Measurements from ENCODE around the gene SPON1.
"Not testable (repeated sequence)": the region's sequence is repeated elsewhere in the genome, so short reads cannot be mapped to it uniquely, and the experiment has no call there.

The SPON1 gene

DNA sequence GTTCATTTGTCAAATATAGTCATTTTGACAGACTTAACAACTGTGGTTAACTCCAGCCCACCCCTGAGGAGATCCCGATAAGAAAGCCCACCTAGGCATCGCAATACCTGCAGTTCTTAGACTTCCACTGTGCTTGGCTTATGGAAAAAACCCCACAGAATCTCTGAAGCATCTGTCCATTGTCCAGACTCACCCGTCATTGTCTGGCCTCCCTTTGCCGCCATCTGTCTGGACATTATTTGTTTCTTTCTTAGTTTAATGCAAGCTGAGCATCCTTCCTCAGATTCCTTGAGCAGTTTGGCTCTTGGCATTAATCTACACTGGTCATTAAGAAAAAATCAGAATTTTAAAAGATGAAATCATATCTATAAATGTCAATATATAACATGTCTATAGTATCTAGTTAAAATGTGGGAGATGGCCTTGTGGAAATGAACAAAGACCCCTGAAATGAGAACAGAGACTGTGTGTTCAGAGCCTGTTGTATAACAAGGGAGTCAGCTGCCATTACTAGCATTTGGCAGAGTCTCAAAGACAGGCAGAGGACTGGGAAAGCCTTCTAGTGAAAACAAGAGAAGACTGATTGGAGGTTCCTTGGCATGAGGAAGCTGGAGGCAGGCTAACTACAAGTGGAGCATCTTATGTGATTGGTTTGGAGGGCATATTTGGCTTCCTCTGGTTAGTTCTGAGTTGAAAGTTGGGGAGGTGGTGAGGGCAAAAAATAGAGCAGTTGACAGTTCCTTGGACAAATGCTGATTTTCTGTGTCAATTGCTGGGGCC lies 80.4 kb downstream of the SPON1 start:
- DNase-seq = no peak

DNA sequence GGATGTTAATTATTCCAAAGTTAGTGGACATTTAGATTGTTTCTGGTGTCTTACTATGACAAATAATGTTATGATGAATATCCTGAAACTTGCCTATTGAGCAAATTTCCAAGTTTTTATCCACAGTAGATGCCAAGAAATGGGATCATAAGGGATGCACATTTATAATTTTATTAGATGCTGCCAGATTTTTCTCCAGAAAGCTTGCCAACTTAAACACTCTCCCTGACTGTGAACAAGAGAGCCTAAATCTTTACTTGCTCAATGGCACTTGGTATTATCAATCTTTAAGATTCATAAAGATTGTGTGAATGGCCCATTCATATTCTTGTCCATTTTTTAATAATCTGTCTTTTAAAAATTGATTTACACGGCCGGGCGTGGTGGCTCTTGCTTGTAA lies 82.4 kb downstream of the SPON1 start:
- DNase-seq = no peak

DNA sequence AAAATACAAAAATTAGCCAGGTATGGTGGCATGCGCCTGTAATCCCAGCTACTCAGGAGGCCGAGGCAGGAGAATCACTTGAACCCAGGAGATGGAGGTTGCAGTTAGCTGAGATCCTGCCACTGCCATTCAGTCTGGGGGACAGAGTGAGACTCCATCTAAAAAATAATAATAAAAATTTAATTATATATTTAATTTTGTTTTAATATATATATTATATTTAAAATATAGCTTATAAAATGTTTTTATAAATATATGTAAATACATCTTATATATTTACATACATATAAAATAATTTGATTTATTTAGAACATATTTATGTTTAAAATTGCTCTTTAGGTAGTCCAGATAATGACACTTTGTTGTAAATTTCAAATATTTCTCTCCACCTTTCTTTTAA lies 82.9 kb downstream of the SPON1 start:
- no peak for DNase-seq

DNA sequence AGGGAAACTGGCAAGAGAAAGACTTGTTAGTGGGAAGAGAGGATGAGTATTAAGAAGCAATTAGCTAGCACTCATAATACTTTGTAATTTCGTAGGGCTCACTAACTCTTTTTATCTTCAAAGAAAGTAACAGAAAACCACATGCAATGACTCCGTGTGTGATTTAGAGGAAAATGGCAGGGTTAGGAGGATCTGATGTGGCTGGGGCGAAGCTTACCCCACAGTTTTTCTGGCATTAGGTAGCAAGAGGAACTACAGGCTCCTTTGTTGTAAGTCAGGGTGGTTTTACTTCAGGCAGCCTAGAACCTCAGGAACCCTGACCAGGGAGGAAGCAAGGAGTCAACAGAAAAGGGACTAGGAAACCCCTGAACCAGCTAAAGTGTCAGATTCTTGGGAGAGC lies 89.7 kb downstream of the SPON1 start:
- no peak for DNase-seq

DNA sequence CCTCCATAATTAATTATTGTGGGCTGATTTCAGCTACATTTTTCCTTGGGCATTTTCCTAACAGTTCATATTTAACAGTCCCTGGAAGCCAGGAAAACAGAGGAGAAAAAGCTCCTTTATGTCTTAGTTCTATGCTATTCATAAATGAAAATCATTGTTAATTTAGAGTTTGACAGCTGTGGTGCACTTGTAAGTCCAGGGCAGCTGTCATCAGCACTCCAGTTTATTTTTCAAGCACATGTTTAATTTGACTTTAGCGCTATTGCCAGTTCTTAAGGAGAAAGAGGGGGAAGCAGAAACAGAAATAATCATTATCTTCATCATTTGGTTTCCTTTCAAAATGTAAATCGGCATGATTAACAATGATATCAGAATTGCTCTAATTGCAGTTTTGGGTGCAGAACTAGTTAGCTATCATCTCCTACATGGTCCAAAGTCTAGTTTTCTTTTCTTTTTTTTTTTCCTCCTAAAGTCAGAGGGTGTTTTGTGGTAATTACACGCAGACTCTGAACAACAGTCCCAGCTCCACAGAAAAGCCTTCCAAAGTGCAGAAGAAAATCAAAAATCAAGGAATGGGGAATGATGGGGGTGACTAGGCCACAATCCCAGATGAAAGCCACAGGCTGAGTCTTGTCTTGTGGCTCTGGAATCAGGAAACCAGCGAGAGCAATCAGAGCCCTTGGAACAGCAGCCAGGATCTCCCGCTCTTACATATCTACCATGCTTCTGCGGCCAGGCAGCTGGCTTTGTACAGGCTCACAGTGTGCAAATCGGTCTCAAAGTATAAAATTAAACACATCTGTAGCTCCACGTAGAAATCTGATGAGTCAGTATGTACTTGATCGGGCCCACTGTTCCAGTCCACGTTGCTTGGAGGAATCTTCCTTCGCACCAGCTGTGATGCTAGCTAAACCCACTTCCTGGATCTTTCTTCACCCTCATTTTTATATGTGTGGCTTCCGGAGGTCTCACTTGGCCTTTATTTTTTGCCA lies 91.9 kb downstream of the SPON1 start:
- no peak for DNase-seq

DNA sequence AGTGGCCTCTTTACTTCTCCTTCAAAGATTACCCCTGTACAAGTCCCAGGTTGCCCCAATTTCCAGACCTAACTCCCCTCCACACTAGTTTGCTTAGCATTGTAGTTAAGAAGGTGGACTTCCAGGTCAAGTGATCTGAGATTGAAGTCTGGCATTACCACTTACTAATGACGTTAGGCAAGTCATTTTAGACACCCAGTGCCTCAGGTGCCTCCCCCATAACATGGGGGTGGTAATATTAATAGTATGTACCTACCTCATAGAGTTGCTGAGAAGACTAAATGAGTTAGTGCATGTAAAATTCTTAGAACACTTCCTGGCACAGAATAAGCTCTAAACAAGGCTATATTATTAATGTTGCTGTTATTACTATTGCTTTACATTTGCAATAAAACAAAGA lies 93.4 kb downstream of the SPON1 start:
- no peak for DNase-seq

DNA sequence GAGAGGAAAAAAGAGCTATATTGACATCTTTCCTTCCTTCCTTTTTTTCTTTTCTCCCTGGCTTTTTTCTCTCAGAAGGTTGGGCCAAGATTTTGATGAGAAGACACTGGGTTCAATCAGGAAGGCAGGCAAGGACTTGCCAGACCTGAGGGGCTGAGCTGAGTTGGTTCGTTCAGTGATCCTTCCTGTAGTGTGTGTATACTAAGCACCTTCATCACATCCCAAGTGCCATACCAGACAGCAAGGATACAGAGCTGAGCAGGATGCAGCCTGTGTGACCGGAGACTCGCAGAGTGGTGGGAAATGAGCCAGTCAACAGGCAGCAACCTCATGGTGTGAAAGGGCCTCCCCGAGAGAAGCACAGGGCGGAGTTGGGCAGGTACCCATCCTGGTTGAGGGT lies 95.5 kb downstream of the SPON1 start:
- no peak for DNase-seq

DNA sequence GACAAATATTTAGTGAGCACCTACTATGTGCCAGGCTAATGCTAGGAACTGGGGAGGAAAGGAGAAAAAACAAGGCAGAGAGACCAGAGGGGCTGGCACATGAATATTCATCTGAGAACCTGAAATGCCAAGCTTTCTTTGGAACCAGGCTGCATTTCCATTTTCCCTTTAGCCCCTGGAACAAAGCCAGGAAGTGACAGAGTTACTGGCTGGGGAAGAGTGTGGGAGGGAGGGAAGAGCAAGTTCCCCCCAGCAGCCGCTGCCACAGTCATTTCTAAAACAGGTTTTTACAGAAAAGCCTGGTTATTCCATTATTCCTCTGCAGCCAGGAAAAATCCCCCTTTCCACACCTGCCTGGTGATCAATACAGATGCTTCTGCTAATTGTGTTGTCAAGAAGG lies 97.0 kb downstream of the SPON1 start:
- no peak for DNase-seq

DNA sequence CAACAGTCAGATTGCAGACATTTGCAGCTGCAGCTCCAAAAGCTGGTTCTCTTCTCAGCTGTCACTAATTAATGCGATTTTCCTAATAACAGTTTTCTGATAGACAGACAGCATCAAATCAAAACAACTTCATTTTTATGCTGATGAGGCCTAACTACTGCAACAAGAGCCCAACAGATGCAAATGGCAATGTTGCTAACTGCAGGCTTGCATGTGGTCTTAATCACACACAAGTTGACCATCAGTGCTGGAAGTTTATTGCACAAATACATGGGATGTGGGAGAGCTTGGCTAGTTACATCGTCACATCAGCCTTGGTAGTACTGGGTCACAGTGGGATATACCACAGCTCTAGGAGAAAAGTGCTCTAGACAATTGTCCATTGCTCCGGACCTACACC lies 99.2 kb downstream of the SPON1 start:
- no peak for DNase-seq

DNA sequence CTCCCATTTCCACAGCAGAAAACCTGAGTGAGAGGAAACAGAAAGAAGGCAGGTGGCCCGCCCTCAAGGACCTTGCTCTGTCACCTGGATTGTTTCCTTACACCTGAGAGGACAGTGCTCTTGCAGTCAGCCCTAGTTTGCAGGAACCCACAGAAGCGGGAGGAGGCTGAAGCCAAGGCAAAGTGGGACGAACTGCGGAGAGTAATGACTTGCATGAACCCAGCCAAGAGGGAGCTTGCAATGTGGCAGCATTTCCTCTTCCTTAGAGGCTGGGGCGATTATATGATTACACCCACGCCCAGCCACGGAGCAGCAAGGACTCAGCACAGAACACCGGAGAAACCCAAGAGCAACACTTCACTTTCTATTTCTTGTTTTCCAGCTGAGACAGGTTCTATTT lies 102.6 kb downstream of the SPON1 start:
- DNase-seq = no peak

DNA sequence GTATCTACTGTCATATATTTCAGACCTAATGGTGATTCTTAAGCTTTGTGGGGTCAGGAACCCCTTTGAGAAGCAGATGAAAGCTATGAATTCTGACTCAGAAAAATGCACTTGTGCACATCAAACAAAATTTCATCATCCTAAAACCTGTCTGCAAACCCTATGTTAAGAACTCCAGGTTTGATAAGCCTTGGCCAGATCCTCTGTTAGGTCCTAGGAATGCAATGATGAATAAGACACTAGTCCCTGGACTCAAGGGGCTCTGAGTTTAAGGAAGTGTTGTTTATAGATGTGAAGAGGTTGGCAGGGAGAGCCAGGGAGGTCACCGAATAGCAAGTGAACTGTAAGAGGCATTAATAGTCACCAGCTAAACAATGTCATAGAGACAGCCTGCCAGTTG lies 103.2 kb downstream of the SPON1 start:
- DNase-seq = no peak

DNA sequence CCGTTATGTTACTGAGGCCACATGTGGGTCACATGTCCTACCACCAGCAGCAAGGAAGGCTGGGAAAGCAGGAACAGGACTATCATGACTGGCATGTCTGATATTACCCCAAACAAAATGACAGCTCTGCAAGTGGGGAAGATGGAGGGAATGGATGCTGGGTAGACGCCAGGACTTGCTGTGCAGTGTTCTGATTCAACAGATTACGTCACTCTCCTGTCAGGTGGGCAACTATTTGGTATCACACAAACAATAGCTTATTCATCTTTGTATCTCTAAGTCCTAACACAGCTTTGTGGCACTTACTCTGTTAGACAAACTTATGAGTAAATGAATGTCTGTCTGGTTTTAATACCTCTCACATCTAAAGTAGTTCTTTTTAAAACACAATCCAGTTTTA lies 105.2 kb downstream of the SPON1 start:
- DNase-seq = no peak

DNA sequence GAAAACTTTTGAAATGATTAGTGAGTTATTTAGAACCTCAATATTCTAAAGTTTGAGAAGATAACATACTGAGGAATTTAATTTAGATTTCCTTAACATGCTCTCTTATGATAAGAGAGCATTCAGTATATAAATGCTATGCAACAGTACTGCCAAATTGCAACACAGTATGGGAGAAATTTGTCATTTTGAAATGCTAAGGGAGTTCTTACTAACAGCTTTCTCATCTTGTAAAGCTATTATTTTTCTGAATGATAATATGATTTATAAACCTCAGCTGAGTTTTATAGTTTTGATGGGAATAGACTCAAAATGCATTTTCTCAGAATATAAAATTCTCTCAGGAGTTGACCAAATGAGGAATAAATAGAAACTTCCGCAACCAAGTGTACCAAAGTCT lies 108.4 kb downstream of the SPON1 start:
- no peak for DNase-seq

DNA sequence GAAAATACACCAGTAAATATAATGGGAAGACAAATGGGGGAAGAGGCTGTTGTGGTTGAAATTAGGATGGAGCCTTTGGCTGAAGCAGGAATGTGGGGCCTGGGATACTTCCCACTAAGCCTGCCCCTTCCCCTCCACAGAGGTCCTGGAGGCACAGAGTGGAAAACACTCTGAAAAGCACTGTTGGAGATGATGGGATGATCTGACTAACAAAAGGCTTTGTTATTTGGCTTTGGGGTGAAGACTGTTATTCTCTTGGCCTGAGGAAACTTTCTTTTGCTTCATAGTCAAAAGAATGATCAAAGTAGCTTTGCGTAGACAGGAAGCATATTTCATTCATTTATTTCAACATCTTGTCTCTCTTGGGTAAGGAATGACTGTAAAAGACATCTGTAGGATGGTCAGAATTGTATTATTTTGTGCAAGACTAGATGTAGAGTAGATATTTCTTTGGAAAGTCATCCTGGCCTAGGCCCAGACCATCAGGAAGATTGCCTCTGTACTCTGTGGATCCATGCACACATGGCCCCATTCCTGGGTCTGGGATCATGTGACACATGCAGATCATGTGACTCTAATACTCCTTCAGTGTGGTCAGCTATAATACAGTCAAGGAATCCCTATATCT lies 111.4 kb downstream of the SPON1 start:
- no peak for DNase-seq

DNA sequence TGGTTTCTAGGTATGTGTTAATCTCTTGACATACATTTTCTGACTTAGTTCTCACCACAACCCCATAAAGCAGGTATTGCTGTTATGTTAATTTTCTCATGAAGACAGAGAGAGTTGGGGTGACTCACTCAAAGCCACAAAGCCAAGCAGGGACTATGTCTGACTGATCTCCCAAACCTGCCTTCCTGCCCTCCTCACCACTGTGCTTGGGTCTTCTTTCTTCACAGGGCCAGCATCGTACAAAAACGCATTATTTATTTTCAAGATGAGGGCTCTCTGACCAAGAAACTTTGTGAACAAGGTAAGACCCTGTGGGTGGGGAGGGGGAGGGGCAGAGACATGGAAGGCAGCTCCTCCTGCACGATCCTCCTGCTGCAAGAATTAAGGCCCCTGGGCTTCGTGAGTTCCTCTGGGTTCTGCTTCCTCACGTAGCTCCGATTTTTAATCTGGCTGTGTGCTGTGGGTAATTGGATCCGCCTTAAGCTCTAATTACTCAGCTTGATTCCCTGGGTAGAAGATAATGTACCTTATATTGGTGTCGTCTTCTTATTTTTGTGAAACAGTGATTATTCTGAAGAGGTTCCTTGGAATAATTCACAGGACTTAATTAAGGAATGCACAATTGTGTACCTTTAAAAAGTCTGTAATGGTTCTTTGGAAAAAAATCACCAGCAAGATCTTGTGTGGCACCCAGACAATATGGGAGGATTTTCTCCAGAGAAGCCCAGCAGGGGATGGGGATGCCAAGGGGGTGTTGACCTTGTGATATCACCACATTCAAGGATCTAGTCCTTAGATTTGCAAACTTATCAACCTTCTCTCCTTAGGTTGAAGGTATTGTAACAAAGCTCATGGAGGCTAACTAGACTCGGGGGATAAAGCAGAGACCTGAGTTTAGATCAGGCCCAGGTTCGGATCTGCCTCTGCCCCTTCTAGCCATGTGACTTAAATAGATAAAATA lies 112.9 kb downstream of the SPON1 start:
- DNase-seq = peak in 3 of 4 experiments; percentile 9 to 24 (median 16)

DNA sequence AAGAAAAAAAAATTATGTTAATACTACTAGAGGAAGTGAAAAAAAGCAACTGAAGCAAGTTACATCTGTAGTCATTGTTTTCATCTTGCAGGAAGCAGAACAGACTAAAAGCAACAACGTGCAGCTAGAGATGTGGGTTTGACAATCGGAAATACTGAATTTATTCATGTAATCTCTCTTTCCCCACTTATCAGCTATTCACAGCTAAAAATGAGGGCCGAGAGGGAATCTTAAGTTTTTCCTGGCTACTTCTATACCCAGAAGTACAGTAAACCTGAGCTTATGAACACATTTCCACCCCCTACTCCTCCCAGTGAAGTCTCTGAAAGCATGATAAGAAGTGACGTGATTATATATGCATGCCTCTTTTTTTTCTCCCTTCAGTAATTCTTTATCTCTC lies 116.5 kb downstream of the SPON1 start:
- no peak for DNase-seq

DNA sequence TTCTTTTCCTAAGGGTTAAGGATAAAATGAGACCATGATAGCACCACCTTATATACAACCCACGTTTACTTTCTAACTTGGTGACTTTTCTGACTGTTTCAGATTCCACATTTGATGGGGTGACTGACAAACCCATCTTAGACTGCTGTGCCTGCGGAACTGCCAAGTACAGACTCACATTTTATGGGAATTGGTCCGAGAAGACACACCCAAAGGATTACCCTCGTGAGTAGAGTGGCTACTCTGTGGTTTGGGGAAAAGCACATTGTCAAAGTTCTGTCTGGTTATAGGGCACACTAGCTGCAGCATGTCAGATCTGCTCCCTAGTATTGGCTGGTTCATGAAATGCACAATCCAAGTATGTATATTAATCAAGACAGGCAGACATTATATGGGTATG lies 117.3 kb downstream of the SPON1 start:
- DNase-seq = no peak

DNA sequence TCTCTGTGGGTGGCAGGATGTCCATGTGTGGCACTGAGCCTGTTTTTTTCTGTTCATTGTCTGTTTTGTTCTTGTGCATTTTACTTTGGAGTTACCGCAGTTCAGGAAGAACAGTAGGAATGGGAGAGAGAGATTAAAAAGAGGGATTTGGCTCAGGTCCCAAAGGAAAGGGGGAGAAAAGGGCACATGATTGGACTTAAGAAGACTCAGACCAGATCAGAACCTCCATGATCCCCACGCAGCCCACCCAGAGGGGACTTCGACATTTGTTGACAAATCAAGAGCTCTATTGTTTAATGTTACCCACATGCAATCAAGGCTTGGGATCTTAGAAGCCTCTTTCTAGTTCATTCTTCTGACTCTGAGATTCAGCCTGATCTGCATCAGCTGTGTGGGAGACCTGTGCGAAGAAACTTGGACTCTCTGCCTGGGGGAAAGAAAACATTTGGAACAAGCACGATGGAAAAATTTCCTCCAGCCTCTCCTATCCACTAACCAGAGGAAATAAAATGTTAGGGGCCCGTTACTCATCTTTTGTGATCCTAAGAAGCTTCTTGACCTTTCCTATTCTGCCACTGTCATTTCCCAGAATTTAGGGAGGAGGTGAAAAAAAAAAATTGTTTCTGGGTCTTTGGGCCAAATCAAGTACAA lies 119.2 kb downstream of the SPON1 start:
- no peak for DNase-seq

DNA sequence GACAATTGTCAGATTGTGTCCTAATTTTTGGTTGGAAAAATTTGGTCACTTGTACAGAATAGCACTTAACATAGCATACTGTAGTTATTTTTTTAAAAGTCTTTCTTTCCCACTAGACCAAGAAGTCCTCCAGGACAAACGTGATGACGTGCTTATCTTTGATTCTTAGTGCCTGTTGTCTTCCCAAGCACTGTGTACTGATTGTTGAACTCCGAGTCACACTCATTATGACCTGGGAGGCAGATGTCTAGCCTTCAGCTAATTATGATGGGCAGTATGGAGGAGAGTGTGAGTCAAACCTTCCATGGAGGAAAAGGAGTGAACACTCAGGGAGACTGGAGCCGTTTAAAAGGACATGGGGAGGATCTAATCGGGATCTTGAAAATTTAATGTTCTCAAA lies 119.8 kb downstream of the SPON1 start:
- DNase-seq = no peak

DNA sequence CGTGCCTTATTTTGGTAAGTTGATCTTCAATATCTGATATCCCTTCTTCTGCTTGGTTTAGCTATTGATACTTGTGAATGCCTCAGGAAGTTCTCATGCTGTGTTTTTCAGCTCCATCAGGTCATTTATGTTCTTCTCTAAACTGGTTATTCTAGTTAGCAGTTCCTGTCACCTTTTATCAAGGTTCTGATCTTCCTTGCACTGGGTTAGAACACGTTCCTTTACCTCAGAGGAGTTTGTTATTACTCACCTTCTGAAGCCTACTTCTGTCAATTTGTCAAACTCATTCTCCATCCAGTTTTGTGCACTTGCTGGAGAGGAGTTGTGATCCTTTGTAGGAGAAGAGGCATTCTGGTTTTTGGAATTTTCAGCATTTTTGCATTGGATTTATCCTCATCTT lies 126.3 kb downstream of the SPON1 start:
- DNase-seq = not testable (repeated sequence)

DNA sequence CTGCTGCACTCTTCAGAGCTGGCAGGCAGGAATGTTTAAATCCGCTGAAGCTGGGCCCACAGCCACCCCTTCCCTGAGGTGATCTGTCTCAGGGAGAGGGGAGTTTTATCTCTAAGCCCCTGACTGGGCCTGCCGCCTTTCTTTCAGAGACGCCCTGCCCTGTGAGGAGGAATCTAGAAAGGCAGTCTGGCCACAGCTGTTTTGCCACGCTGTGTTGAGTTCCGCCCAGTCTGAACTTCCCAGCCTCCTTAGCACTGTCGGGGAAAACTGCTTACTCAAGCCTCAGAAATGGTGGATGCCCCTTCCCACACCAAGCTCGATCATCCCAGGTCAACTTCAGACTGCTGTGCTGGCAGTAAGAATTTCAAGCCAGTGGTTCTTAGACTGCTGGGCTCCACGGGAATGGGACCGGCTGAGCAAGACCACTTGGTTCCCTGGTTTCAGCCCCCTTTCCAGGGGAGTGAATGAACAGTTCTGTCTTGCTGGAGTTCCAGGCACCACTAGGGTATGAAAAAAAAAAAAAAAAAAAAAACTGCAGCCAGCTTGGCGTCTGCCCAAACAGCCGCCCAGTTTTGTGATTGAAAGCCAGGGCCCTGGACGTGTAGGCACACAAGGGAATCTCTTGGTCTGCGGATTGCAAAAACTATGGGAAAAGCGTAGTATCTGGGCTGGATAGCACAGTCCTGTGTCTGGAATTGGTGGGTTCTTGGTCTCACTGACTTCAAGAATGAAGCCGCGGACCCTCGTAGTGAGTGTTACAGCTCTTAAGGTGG lies 127.4 kb downstream of the SPON1 start:
- no peak for DNase-seq
